Stimulated activated CD4-positive, alpha-beta T cell treated with anti-CD3 and anti-CD28 coated beads, Interleukin-4, amount 100 ng/mL, for 24 hours (primary cell): ENCODE data around the gene SDHB.

ENCODE experiments used
- DNase-seq: peaks from one replicate; pipeline ENCODE4 v3.0.0-alpha.2; 2020

Gene SDHB

DNA sequence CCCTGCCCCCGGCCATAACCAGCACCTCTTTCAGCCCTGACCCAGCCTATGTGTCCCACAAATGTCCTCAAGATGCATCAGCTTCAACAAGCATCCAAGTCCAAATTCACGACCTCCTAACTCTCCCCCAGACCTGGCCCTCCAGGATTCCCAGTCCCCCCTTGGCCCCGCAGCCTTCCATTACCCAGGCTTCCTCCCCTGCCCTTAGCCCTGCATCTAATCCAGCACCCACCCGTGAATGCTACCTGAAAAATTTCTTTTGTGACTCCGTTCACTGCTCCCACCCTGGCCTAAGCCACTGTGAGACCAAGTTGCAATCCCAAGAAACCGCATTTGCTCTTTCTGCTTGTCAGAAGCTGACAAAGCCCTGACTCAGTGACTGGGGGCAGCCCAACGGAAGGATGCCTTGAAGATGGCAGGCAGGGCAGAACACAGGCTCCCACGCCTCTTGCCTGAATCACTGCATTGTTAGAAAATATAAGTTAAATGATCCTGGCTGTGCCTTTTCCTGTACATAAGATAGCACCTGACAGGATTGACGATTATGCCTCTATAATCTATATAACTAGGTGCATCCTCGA, 72.5 kb downstream of the SDHB start:
- DNase-seq = no peak

DNA sequence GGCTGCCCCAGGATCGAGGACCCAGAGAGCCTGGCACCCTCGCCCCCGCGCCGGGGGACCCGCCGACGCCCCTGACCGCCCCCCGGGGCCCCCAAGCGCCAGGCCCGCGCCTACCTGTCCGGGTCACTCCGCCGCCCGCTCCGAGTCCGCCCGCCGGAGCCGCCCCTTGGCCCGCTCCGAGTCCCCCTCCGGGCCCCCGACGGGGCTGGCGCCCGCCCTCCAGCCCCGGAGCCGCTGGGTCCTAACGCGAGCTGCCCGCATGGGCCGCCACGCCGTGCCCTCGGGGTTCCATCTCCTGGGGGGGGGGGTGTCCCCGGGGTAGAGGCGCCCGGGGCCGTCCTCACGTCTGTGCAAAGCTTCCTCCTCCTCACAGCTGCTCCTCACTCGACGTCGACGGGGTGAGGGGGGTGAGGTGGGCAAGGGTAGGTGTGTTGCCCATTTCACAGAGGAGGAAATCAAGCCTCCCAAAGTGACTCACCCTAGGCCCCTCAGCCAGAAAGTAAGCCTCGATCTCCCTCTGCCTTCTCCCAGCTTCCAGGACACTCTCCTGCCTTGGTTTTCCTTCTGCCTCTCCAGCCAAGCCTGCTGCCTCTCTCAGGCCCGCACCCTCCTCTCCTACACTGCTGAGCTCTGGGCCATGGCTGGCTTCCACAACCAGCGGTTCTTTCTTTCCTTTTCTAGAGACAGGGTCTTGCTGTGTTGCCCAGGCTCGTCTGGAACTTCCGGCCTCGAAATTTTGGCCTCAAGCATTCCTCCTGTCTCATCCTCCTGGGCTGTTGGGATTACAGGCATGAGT, 73.2 kb downstream of the SDHB start, which contains the start of gene MFAP2:
MFAP2 (minus strand) TSS at position 148 of the 796 bp plus-strand sequence. CDS start 2,347 bp downstream, outside the sequence.
- DNase-seq = no peak

DNA sequence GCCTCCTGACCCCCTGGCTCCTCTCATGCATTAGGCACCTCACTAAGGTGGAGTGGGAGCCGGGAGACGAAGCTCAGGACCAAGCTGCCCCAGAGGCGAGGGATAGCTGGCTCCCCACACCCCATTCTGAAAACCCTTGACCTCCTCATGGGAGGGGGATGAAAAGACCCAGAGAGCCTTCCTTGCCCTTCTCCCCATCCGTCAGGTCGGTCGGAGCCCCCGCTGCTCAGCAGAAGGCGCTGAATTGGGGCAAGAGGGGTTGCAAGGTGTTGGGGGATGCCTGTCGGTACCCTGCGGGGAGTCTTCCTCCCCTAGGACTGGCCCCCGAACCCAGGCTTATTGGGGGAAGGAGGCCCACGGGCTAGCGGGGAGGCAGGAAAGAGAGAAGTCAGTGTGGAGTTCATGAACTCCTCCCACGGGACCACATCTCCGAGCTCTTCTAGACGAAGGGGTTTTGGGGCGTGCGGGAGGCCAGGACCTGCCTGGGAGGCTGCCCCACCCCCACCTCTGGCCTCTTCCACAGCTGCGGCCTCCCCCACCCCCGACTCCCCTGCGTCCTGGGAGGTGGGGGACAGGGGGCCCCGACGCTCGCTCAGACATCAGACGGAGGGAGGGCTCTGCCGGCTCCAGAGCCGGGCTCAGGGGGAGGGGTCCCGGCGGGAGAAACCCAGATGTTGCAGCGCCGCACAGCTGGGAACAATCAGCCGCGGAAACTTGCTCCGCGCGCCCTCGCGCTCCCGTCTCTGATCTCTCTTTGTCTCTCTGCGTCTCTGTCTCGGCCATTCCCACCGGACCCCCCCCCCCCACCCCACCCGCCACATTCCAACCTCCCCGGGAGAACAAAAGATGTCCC, 74.1 kb downstream of the SDHB start:
- no peak for DNase-seq

DNA sequence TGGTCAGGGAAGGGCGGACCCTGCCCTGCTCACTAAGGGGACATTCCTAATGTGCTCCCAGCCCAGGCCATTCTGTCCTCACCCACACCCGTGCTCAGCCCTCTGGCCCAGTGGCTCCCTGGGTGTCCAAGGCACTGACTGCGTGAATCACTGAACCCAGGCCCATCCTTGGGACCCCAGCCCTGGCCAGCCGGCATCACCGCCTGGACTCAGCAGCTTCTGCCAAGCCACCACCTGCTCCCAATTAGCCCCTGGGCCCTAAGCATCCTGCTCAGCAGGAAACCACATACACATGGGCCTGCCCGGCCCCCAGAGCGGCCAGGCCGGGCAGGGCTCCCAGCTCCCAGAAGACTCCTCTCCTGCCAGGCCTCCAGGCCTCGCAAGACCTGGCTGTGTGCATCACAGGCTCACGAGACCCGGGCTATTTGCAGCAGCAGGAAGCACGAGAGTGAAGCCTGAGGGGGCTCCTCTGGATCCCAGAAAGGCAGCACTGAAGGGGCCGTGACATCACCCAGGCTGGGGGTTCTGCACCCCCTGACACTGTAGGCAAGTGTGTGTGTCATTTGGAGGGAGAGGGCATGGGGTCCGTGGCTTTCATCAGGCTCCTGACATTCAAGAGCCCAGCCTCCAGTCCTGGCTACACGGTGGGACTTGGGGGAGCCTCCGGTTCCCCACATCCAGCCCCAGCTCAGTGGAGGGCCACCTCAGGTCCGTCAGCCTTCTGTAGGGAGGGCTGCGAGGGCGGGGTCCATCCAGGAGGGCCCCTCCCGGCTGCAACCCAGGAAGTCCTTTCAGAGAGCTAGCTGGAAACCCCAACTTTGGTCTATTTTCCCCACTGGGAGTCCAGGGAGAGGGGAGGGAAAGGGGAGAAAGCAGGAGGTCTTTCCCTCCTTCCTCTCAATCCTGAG, 75.0 kb downstream of the SDHB start:
- DNase-seq = no peak

DNA sequence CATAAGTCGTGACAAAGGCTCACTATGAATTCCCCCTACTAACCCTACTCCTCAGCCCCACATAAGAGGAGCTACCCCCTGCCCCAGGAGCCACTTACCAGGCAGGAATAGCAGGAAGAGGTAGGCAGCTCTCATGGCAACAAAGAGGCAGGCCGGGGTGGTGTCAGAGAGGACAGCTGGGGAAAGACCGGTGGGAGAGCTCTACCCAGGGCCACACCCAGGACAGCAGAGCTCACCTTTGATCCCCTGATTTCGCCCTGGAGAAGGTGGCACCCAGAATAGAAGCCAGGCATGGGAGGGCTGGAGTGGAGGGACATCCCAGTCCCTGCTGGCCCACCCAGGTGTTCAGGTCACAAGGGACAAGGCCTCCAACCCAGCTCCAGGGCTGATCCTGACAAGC, 75.7 kb downstream of the SDHB start:
- no peak for DNase-seq

DNA sequence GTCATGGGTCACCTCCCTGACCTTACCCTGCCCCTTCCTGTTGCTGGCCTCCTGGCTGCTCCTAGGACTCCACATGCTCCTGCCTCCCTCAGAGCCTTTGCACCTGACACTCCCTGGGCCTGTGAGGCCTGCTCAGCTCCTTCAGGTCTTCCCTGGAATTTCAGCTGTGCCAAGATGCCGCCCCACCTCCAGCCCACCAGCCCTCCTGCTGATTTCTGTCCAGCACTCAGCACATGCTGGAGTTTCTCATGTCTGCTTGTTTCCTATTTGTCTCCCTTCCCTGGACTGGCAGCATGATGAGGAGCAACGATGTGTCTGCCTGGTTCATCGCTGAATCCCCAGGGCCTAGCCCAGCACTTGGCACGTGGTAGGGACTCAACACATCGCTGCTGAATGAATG, 76.5 kb downstream of the SDHB start:
- no peak for DNase-seq

DNA sequence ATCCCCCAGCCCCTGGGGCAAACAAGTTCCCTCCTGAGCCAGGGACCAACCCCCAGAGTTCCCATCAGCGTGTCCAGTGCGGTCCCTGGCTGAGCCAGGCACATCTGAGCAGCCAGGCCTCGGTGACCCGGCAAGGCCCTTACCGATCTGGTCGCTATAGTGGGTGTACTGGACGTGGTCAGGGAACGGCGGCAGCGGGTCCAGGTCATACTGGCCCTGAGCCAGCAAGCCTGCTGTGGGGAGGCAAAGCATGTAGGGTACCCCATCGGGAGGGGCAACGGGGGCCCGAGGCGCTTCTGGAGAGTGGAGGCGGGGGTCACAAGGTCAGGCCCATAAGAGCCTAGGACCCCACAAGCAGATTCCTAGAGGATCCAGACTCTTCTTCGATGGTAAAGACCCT, 76.9 kb downstream of the SDHB start:
- no peak for DNase-seq

DNA sequence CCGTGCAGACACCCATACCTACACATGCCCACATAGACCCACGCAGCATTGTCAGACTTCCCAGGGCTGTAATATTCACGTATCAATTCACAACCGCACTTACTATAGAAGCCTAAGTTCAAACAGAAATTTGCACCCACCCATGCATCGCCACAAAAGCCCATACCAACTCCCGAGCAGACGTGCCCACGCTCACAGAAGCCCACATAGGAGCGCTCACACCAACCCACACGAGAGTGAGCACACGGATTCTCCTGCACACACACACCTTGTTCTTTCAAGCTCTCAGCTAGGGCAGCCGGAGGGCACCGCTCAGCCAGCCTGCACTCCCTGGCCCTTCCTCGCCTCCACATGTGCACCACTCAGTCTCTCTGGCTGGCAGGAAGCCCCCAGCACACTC, 78.0 kb downstream of the SDHB start:
- no peak for DNase-seq

DNA sequence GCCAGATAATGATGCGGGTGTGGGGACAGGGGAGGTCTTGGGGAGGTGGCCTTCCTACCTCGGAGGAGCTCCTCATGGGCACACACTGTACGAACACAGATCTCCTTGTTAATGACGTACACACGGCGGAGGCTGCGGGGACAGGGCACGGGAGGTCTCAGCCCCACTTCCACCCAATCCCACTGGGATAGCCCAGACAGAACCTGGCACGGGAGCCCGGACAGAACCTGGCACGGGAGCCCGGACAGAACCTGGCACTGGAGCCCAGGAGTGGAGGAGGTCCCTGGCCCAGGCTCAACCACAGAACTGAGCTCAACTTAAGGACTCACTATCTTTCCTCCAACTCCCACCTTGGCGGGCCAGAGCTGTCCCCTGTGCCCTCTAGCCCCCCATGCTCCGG, 78.6 kb downstream of the SDHB start:
- DNase-seq = no peak

DNA sequence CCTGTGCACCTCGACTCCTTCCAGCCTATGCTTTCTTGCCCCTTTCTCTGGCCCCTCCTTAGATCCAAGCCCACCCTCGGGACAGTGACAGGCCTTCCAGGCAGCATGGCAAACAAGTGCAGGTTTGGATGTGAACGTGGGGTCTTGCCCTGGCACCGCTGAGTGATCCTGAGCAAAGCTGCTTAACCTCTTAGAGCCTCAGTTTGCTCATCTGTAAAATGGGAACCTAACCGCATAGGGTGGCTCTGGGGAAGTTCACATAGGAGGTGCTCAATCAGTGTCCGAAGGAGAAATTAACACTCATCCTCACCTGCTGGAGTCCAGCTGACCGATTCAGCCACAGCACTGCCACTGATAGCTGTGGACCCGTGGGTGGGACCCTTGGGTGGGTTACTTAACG, 80.6 kb downstream of the SDHB start:
- no peak for DNase-seq

DNA sequence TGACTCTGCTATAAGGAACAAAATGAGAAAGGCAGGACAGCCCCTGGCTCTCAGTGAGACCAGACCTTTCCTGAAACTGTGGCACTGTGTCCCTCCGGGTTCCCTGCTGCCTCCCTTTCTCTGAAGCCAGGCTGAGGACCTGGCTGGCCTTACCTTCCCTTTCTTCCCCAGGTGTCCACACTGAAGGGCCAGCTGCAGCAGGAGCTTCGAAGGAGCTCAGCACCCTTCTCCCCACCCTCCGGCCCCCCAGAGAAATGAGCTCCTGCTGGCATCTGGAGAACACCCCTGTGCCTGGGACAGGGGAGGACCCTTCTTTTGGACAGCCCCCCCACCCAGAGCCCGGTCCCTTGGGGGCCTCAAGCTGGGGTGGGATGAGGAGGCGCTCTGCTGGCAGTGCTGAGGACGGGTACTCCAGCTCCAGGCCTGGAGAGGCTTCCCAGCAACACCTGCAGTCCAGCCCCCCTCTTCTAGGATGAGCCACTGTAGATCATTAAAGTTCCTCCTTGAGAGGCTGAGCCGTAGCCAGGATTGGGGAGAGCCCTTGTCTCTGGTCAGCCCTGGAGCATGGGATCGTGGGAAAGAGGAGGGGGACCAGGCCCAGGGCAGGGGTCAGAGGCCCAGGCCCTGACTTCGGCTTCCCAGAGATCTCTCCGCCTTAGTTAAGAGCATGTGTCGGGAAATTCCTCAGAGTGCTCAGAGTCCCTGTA, 81.5 kb downstream of the SDHB start:
- no peak for DNase-seq

DNA sequence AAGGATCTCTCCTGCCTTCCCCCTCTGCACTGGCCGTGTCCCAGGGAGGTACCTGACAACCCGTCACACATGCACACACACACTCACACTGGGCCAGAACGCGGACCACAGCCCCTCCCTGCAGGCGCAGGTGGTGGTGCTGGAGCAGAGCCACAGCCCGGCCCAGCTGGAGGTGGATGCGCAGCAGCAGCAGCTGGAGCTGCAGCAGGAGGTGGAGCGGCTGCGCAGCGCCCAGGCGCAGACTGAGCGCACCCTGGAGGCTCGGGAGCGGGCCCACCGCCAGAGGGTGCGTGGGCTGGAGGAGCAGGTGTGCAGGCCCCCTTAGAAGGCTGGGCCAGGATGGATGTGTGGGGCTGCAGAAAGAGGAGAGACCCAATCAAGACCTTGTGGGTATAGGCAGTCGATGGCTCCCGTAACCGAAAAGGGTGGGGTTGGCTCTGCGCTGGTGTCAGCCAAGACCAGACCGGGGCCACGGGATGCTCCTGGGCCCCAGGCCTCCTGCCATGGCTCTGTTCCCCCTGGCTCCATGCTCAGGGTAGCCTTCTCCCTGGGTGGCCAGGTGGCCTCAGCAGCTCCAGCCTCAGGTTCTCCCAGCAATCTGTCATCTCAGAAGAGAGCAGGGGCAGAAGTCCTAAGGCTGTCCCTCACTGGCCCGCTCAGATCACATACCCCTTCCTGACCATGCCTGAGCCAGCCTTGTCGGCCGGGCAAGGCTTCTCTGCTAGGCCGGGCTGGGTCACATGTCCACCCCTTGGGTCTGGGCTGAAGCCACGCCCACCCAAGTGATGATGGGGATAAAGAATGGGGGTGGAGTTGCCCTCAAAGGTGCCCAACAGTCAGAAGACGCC, 82.3 kb downstream of the SDHB start:
- DNase-seq = no peak

DNA sequence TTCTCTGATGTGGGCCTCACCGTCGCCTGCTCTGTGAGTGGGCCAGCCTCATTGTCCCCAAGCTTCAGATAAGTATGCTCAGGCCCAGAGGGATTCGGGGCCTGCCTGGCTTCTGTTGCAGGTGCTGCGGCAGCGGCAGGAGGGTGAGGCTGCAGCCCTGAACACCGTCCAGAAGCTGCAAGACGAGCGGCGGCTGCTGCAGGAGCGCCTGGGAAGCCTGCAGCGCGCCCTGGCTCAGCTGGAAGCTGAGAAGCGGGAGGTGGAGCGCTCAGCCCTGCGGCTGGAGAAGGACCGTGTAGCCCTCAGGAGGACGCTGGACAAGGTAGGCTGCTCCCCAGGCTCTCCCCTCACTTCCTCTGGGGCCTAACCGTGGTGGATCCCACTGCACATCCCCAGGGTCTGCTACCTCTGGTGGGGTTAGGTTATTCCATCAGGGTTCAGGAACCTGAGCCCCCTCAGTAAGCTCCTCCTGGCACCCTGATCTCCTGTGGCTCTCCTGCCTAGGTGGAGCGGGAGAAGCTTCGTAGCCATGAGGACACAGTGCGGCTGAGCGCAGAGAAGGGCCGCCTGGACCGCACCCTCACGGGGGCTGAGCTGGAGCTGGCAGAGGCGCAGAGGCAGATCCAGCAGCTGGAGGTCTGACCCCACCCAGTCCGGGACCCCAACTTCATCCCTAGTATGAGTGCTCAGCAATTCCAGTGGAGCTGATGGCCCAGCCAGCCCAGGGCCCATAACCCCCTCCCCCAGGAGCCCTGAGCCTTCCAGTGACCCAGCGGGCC, 83.5 kb downstream of the SDHB start:
- no peak for DNase-seq

DNA sequence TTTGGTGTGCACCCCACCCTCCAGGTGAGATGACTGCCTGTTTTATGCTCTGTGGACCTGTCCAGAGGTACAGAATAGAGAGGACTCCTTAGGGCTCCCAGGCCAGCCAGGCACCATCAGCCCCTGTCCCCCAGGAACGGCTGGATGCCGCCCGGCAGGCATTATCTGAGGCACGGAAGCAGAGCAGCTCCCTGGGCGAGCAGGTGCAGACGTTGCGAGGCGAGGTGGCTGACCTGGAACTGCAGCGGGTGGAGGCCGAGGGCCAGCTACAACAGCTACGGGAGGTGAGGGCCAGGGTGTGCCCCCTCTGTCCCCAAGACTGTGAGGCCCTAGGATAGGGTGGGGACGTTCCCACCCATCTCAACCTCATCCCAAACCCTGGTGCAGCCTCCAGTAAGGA, 84.2 kb downstream of the SDHB start:
- no peak for DNase-seq

DNA sequence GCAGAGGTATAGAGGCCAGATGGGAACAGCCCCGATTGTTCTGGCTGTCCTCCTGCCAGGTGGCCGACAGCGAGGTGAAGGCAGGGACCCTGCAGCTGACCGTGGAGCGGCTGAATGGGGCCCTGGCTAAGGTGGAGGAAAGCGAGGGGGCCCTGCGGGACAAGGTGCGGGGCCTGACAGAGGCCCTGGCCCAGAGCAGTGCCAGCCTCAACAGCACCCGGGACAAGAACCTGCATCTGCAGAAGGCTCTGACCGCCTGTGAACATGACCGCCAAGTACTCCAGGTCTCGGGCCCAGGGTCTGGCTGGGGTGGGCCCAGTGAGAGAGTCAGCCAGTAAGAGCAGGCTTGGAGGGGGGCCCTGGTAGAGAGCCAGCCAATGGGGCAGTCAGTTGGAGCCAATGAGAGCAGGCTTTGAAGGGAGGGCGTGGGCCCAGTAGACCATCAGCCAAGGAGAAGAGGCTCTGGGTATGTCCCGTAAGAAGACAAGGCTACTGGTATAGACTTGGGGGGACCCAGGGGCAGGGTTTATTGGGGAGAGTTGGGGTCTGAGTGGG, 84.7 kb downstream of the SDHB start:
- DNase-seq = no peak
